GM12878 (cell line): ENCODE results near the gene PRELID2. TPM values are rescaled to one million over a fixed set of nuclear protein-coding genes. Genes with fewer than 3 reads are reported as not detected.

Experiments
- ATAC-seq: fragments of 200-7000 bp; cut with Tn5 transposase; 3 replicates; pipeline ENCODE4 v1.9.1; 2020; ENCODE audit warnings: mild to moderate bottlenecking, moderate library complexity
- BruUV-seq: library from RNA; stranded (reverse); fragments of 400-500 nt; replicated peaks from 2 replicates; lab custom pipeline; 2021; lab: Mats Ljungman, UMichigan
- CTCF ChIA-PET: fragments of 300-600 bp; sonication (Branson Sonifier 250); formaldehyde crosslinking; extraction: SDS; loops from one replicate; lab custom pipeline; 2021; ENCODE audit warnings: inconsistent platforms; lab: Yijun Ruan, JAX
- POLR2A ChIA-PET: fragments of 350-600 bp; formaldehyde crosslinking; extraction: SDS; loops from one replicate; lab custom pipeline; 2021; ENCODE audit warnings: inconsistent platforms; lab: Charles Lee
- RAD21 ChIA-PET: fragments of 300-600 bp; sonication (Branson Sonifier 250); formaldehyde crosslinking; loops from one replicate; lab custom pipeline; 2023; ENCODE audit warnings: antibody characterized with exemption; ENCODE audit not compliant: unreplicated experiment; lab: Charles Lee
- SMC1A ChIA-PET: fragments of 300-600 bp; sonication (Branson Sonifier 250); formaldehyde crosslinking; loops from one replicate; lab custom pipeline; 2023; ENCODE audit not compliant: unreplicated experiment, uncharacterized antibody; lab: Charles Lee
- DNase-seq: peaks from one replicate; pipeline ENCODE4 v3.0.0-alpha.2; 2011; ENCODE audit warnings: low read depth, low spot score
- FAIRE-seq: peaks from 3 replicates; lab custom pipeline; 2011; peaks lifted over from hg19 to GRCh38; lab: Jason Lieb, UNC
- H2AFZ ChIP-seq: 2 replicates; pipeline ENCODE4 v1.6.0; 2011; ENCODE audit warnings: low read depth, low read length, control low read depth; ENCODE audit not compliant: control insufficient read depth
- H3K27ac ChIP-seq: 2 replicates; pipeline ENCODE4 v1.5.1; 2011; ENCODE audit warnings: control low read depth; ENCODE audit not compliant: control insufficient read depth, insufficient read depth
- H3K27me3 ChIP-seq, 2 experiments: replicated peaks in 1 of 2; 2 replicates each; pipeline versions ENCODE4 v1.6.0 to v1.6.1; 2011; ENCODE audit warnings: low read length in 1 of 2; ENCODE audit not compliant: control insufficient read depth in 2 of 2, insufficient read depth in 2 of 2
- H3K36me3 ChIP-seq, 2 experiments: 2 replicates each; pipeline ENCODE4 v1.5.1; 2011; ENCODE audit warnings: low read length in 1 of 2; ENCODE audit not compliant: control insufficient read depth in 2 of 2, insufficient read depth in 2 of 2
- H3K4me1 ChIP-seq: 2 replicates; pipeline ENCODE4 v1.6.1; 2011; ENCODE audit warnings: mild to moderate bottlenecking, low read length, moderate library complexity, mixed read lengths; ENCODE audit not compliant: control insufficient read depth, insufficient read depth
- H3K4me2 ChIP-seq: 2 replicates; pipeline ENCODE4 v1.6.0; 2011; ENCODE audit warnings: control low read depth; ENCODE audit not compliant: control insufficient read depth, insufficient read depth
- H3K4me3 ChIP-seq: fragments of 200-600 bp; sonication (generic); 2 replicates; pipeline ENCODE4 v1.5.1; 2016
- H3K79me2 ChIP-seq: 2 replicates; pipeline ENCODE4 v1.6.0; 2011; ENCODE audit warnings: low read length; ENCODE audit not compliant: control insufficient read depth, insufficient read depth
- H3K9ac ChIP-seq: 2 replicates; pipeline ENCODE4 v1.8.0; 2011; ENCODE audit warnings: low read length, control low read depth, mixed read lengths; ENCODE audit not compliant: control insufficient read depth, insufficient read depth
- H3K9me3 ChIP-seq: replicated peaks from 3 replicates; pipeline ENCODE4 v1.5.1; 2011; ENCODE audit warnings: mild to moderate bottlenecking, low read length; ENCODE audit not compliant: control insufficient read depth, insufficient read depth
- H4K20me1 ChIP-seq: 2 replicates; pipeline ENCODE4 v1.6.0; 2011; ENCODE audit not compliant: control insufficient read depth, insufficient read depth
- BACH1 ChIP-seq: fragments of 450-650 bp; IDR thresholded peaks from 2 replicates; pipeline ENCODE4 v1.6.1; 2017; ENCODE audit warnings: mild to moderate bottlenecking, borderline replicate concordance
- LARP7 ChIP-seq: fragments of 450-650 bp; IDR thresholded peaks from 2 replicates; pipeline ENCODE4 v1.6.1; 2017; ENCODE audit warnings: mild to moderate bottlenecking
- SIN3A ChIP-seq: IDR thresholded peaks from 2 replicates; pipeline ENCODE4 v1.6.1; 2012; ENCODE audit warnings: low read depth, low read length, improper control_type of control experiment
- SP1 ChIP-seq: IDR thresholded peaks from one replicate; pipeline ENCODE4 v1.6.1; 2011; ENCODE audit warnings: low read depth, low read length
- TCF3 ChIP-seq: IDR thresholded peaks from 2 replicates; pipeline ENCODE4 v1.6.1; 2012; ENCODE audit warnings: low read depth, mild to moderate bottlenecking, low read length, borderline replicate concordance; ENCODE audit not compliant: insufficient read depth
- ZBED1 ChIP-seq: IDR thresholded peaks from 2 replicates; pipeline ENCODE4 v1.6.1; 2016; ENCODE audit warnings: borderline replicate concordance
- ZNF384 ChIP-seq: IDR thresholded peaks from 2 replicates; pipeline ENCODE4 v1.6.1; 2012; ENCODE audit warnings: low read depth, mild to moderate bottlenecking, low read length, improper control_type of control experiment, borderline replicate concordance
- ZSCAN29 ChIP-seq: fragments of 450-650 bp; IDR thresholded peaks from 2 replicates; pipeline ENCODE4 v1.6.1; 2017; ENCODE audit warnings: mild to moderate bottlenecking, moderate library complexity
- WGBS: methylation state at CpG from one replicate; pipeline ENCODE4 v1.1.6; 2016; ENCODE audit warnings: low lambda C conversion rate; ENCODE audit not compliant: insufficient replicate concordance, insufficient coverage; ENCODE audit errors: missing lambda C conversion rate; 5-methylcytosine and 5-hydroxymethylcytosine counted together
- in situ Hi-C: fragments of 300-500 bp; cut with MboI; formaldehyde crosslinking; loops from 9 replicates; pipeline ENCODE4 v1.14.3; 2018; ENCODE audit warnings: mixed read lengths
- intact Hi-C: fragments of 100-400 bp; cut with micrococcal nuclease; formaldehyde crosslinking; loops from one replicate; pipeline ENCODE4 v1.14.2; 2022; ENCODE audit not compliant: unreplicated experiment
- polyA plus RNA-seq, 11 experiments: library from polyadenylated mRNA; depleted of rRNA in 4 of 11; unstranded in 6 of 11; stranded (reverse) in 5 of 11; fragments of >200 nt; fragmentation: Nextera tagmentation in 4 of 11; fragmentation: Illumina TruSeq in 1 of 11; extraction: Ambion mirVana in 4 of 11; extraction: Trizol in 1 of 11; gene quantifications; 1 replicate in 1 of 11; 2 replicates in 10 of 11; pipeline versions ENCODE4 v1.2.1 to v1.2.3, GENCODE V29; 2011 to 2016; ENCODE audit warnings: inconsistent platforms in 2 of 11, missing spikeins in 2 of 11, low read depth in 1 of 11
- total RNA-seq, 4 experiments: library from RNA; depleted of rRNA in 3 of 4; stranded (reverse); fragments of >200 nt in 3 of 4; fragmentation: Illumina TruSeq in 1 of 4; extraction: Trizol in 1 of 4; gene quantifications; 2 replicates each; pipeline versions ENCODE4 v1.2.1 to v1.2.3, GENCODE V29; 2013 to 2021
- TF ChIP-seq, protein P1 (sequence below): fragments of 450-650 bp; IDR thresholded peaks from 2 replicates; pipeline ENCODE4 v1.6.1; 2017; ENCODE audit warnings: mild to moderate bottlenecking, moderate library complexity
- TF ChIP-seq, protein P2 (sequence below), 3 experiments: IDR thresholded peaks in 2 of 3; conservative IDR thresholded peaks in 1 of 3; 2 replicates each; pipeline ENCODE4 v1.5.1; 2011; ENCODE audit warnings: low read depth in 3 of 3, low read length in 3 of 3, mild to moderate bottlenecking in 3 of 3, control low read depth in 2 of 3, moderate library complexity in 2 of 3, inconsistent platforms in 1 of 3, mixed read lengths in 1 of 3; ENCODE audit not compliant: control insufficient read depth in 2 of 3, insufficient read depth in 1 of 3; ENCODE audit errors: extremely low read depth in 1 of 3
- TF ChIP-seq, protein P3 (sequence below): fragments of 450-650 bp; IDR thresholded peaks from 2 replicates; pipeline ENCODE4 v1.6.1; 2018; ENCODE audit warnings: borderline replicate concordance, mild to moderate bottlenecking; ENCODE audit not compliant: partially characterized antibody
- TF ChIP-seq, protein P4 (sequence below): fragments of 450-650 bp; IDR thresholded peaks from 2 replicates; pipeline ENCODE4 v1.6.1; 2017; ENCODE audit warnings: mild to moderate bottlenecking, low read depth, inconsistent platforms; ENCODE audit not compliant: poor library complexity, severe bottlenecking

PRELID2 gene
- total and polyA plus RNA-seq, 10 of the 15 experiments (the other 5 are each of a cell fraction or from before 2014, with no cell fraction given), result 0.07 to 0.31 (median 0.13) TPM; not detected in 5

DNA sequence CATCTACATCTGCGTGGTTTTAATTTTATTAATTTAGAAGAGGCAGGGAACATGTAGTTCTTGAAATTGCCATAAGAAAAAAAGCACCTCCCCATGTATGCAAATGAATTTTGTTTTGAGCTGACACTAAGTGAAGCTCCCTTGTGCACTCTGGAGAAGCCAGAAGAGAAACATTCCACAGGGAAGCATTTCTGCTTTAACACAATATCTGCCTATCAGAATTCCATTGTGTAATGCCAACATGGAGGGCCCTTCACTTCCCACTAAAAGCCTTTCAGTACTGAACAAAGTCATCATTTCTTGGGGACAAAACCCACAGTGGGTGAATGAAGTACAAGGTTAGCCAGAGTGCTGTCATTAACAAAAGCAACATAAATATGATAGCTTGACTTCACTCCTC is 59.7 kb downstream of the PRELID2 start (continued):
- TF ChIP-seq, protein P1, sequence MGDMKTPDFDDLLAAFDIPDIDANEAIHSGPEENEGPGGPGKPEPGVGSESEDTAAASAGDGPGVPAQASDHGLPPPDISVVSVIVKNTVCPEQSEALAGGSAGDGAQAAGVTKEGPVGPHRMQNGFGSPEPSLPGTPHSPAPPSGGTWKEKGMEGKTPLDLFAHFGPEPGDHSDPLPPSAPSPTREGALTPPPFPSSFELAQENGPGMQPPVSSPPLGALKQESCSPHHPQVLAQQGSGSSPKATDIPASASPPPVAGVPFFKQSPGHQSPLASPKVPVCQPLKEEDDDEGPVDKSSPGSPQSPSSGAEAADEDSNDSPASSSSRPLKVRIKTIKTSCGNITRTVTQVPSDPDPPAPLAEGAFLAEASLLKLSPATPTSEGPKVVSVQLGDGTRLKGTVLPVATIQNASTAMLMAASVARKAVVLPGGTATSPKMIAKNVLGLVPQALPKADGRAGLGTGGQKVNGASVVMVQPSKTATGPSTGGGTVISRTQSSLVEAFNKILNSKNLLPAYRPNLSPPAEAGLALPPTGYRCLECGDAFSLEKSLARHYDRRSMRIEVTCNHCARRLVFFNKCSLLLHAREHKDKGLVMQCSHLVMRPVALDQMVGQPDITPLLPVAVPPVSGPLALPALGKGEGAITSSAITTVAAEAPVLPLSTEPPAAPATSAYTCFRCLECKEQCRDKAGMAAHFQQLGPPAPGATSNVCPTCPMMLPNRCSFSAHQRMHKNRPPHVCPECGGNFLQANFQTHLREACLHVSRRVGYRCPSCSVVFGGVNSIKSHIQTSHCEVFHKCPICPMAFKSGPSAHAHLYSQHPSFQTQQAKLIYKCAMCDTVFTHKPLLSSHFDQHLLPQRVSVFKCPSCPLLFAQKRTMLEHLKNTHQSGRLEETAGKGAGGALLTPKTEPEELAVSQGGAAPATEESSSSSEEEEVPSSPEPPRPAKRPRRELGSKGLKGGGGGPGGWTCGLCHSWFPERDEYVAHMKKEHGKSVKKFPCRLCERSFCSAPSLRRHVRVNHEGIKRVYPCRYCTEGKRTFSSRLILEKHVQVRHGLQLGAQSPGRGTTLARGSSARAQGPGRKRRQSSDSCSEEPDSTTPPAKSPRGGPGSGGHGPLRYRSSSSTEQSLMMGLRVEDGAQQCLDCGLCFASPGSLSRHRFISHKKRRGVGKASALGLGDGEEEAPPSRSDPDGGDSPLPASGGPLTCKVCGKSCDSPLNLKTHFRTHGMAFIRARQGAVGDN, result no peak
- TF ChIP-seq TCF3, result no peak
- TF ChIP-seq SIN3A, result no peak
- no peak for TF ChIP-seq BACH1

DNA sequence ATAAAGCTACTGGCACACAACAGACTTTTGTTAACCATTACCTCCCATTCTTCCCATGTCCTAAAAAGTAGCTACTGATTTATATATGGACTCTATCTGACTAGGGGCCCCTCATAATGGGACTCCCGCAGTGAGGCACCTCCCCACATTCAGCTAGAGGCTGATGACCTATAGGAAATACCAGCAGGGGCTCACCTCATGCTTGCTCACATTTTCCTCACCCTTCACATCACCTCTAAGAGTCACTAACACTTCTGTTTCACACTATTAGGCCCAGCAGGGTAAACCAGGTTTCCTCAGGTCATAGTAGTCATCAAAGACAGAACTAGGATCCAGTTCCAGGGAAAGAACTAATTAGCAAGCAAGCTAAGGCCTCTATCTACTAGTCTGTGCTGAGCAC is 60.7 kb downstream of the PRELID2 start:
- H3K36me3 ChIP-seq, result no peaks in the 10 kb centered on the region
- H3K9ac ChIP-seq, result no peak overlapping the region
- no TSS peak for BruUV-seq
- WGBS, result 35% methylated on average over 1 of the region's 1 CpG
- H3K4me2 ChIP-seq, result no peak overlapping the region
- no peaks in the 10 kb centered on the region for H3K79me2 ChIP-seq
- no peak overlapping the region for H3K4me3 ChIP-seq
- H3K9me3 ChIP-seq, result no peaks in the 10 kb centered on the region; the same call in 2 of the 3 replicates
- H3K27ac ChIP-seq, result no peak overlapping the region
- no peak for FAIRE-seq
- no peak overlapping the region for H2AFZ ChIP-seq
- no peak for DNase-seq
- ATAC-seq, result no peak
- TF ChIP-seq, protein P2, sequence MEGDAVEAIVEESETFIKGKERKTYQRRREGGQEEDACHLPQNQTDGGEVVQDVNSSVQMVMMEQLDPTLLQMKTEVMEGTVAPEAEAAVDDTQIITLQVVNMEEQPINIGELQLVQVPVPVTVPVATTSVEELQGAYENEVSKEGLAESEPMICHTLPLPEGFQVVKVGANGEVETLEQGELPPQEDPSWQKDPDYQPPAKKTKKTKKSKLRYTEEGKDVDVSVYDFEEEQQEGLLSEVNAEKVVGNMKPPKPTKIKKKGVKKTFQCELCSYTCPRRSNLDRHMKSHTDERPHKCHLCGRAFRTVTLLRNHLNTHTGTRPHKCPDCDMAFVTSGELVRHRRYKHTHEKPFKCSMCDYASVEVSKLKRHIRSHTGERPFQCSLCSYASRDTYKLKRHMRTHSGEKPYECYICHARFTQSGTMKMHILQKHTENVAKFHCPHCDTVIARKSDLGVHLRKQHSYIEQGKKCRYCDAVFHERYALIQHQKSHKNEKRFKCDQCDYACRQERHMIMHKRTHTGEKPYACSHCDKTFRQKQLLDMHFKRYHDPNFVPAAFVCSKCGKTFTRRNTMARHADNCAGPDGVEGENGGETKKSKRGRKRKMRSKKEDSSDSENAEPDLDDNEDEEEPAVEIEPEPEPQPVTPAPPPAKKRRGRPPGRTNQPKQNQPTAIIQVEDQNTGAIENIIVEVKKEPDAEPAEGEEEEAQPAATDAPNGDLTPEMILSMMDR (IDR thresholded peaks at IDR 0.05 in 2 of 3, conservative IDR thresholded peaks at IDR 0.05 in 1 of 3; ENCODE audit: control insufficient read depth in 2 of 3, extremely low read depth in 1 of 3, insufficient read depth in 1 of 3, low read depth in 3 of 3, low read length in 3 of 3), result no peak
- TF ChIP-seq ZSCAN29 (no peak), SP1 (no peak), ZNF384 (no peak), ZBED1 (no peak), LARP7 (no peak)
- TF ChIP-seq, protein P3, sequence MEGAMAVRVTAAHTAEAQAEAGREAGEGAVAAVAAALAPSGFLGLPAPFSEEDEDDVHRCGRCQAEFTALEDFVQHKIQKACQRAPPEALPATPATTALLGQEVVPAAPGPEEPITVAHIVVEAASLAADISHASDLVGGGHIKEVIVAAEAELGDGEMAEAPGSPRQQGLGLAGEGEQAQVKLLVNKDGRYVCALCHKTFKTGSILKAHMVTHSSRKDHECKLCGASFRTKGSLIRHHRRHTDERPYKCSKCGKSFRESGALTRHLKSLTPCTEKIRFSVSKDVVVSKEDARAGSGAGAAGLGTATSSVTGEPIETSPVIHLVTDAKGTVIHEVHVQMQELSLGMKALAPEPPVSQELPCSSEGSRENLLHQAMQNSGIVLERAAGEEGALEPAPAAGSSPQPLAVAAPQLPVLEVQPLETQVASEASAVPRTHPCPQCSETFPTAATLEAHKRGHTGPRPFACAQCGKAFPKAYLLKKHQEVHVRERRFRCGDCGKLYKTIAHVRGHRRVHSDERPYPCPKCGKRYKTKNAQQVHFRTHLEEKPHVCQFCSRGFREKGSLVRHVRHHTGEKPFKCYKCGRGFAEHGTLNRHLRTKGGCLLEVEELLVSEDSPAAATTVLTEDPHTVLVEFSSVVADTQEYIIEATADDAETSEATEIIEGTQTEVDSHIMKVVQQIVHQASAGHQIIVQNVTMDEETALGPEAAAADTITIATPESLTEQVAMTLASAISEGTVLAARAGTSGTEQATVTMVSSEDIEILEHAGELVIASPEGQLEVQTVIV, result no peak
- TF ChIP-seq, protein P4, sequence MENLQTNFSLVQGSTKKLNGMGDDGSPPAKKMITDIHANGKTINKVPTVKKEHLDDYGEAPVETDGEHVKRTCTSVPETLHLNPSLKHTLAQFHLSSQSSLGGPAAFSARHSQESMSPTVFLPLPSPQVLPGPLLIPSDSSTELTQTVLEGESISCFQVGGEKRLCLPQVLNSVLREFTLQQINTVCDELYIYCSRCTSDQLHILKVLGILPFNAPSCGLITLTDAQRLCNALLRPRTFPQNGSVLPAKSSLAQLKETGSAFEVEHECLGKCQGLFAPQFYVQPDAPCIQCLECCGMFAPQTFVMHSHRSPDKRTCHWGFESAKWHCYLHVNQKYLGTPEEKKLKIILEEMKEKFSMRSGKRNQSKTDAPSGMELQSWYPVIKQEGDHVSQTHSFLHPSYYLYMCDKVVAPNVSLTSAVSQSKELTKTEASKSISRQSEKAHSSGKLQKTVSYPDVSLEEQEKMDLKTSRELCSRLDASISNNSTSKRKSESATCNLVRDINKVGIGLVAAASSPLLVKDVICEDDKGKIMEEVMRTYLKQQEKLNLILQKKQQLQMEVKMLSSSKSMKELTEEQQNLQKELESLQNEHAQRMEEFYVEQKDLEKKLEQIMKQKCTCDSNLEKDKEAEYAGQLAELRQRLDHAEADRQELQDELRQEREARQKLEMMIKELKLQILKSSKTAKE, result no peak
- intact Hi-C loops, result no loop called here
- no peaks in the 10 kb centered on the region for H3K27me3 ChIP-seq
- in situ Hi-C loops, result no loop called here
- SMC1A ChIA-PET, result interaction anchor here (0.6 to 0.8 kb wide), 2 partner anchors 9 to 31 kb away, joined by 3 read pairs; no protein-coding TSS in a partner anchor
- no peaks in the 10 kb centered on the region for H4K20me1 ChIP-seq
- H3K4me1 ChIP-seq, result no peaks in the 10 kb centered on the region
- CTCF ChIA-PET, result interaction anchor here (1.1 kb wide), 1 partner anchor 93 kb away, joined by 3 read pairs; no protein-coding TSS in a partner anchor
- POLR2A ChIA-PET, result no interaction called here
- RAD21 ChIA-PET, result no interaction called here
